Measurements from ENCODE around the gene HLA-DRB5.

DNA sequence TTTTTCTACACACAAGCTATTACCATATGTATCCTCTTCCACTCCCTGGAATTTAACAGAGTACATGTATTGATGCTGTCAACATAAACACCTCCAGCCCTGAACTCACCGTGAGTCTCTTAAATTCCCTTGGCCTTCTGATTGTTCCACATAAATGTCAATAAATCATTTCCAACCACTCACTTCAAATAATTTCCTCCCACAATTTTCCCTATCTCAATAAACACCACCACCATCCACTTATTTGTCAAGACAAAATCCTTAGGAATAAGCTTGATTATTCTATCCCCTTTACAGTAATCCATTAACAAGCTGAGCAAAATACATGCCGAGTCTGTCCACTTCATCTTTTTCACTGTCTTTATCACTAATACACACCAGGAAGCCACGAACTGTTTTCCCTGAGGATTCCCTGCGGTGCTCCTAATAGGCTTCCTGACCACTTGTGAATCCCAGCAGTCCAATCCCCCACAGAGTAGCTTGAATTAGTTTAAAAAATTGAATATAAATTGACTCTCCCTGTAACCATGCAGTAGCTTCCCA is 40.3 kb upstream of the HLA-DRB5 start:
- TF ChIP-seq, protein P1, sequence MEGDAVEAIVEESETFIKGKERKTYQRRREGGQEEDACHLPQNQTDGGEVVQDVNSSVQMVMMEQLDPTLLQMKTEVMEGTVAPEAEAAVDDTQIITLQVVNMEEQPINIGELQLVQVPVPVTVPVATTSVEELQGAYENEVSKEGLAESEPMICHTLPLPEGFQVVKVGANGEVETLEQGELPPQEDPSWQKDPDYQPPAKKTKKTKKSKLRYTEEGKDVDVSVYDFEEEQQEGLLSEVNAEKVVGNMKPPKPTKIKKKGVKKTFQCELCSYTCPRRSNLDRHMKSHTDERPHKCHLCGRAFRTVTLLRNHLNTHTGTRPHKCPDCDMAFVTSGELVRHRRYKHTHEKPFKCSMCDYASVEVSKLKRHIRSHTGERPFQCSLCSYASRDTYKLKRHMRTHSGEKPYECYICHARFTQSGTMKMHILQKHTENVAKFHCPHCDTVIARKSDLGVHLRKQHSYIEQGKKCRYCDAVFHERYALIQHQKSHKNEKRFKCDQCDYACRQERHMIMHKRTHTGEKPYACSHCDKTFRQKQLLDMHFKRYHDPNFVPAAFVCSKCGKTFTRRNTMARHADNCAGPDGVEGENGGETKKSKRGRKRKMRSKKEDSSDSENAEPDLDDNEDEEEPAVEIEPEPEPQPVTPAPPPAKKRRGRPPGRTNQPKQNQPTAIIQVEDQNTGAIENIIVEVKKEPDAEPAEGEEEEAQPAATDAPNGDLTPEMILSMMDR (IDR thresholded peaks at IDR 0.05 in 4 of 5, conservative IDR thresholded peaks at IDR 0.05 in 1 of 5), result no peak
- no peak for TF ChIP-seq POLR2A (IDR thresholded peaks at IDR 0.05)

All from gastrocnemius medialis (tissue), 4 donors.